ENCODE data around the gene PTGER1.

The PTGER1 gene

DNA sequence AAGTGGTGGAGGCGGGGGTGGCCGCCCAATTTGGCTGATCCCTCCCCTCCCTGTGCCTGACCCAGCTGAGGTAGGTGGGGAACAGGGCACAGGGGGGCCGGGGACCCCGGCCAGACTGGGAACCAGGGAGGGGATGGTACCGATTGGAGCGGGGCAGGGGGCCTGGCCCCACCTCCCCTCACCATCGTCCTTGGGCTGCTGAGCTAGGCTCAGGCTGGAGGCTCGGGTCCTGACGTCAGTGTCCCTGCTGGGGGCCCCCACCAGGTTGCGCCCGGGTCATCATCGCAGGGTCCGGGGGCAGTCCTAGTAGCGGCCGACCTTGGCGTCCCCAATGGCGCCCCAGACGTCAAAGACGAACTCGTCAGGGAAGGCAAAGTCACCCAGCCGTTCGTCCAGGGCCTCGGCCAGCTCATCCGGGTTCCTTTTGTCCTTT lies 3.0 kb upstream of the PTGER1 start:
- TF ChIP-seq CTCF (IDR thresholded peaks at IDR 0.05; ENCODE audit: low read depth, low read length): no peak

DNA sequence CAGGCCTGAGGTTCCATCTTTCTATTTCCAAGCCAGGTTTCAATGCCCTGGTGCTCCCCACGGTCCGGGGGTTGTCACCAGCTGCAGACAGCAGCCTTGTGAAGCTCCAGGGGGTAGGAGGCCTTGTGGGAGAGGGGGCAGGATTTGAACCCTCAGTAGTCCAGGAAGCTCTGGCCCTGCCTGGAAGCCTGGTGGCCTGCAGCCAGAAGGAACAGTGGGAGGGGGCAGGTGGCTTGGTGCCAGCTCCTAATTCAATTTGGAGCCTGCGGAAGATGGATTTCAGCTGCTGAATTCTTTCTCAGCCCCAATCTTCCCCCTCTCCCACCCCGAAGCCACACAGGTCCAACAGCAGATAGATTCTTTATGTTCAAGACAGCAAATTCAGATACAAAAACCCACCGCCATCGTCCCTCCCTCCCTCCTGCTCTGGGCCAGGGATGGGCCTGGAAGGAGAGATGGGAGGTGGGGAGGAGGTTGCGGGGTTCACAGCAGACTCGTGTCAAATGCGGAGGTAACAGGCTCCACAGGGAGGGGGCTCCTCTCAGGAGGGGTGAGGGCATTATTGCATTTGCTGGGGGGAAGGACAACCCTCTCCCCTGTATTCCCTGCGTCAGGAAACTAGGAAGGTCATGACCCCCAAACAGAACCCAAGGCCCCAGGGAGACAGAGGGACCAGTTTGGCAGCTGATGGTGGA lies 2.4 kb upstream of the PTGER1 start:
- no peak for TF ChIP-seq CTCF (IDR thresholded peaks at IDR 0.05; ENCODE audit: low read depth, low read length)
- no peak for DNase-seq (ENCODE audit: extremely low read depth, low read depth)

More for the DNA sequence above, 3.0 kb upstream of the PTGER1 start:
- no peak for DNase-seq (ENCODE audit: extremely low read depth, low read depth)

GRCh38 chr19:14476673-14477401 lies 1.7 kb upstream of the PTGER1 start:
- no peak for TF ChIP-seq CTCF (IDR thresholded peaks at IDR 0.05; ENCODE audit: low read depth, low read length)

GRCh38 chr19:14476327-14476672 lies 1.1 kb upstream of the PTGER1 start:
- no peak for TF ChIP-seq CTCF (IDR thresholded peaks at IDR 0.05; ENCODE audit: low read depth, low read length)

More at GRCh38 chr19:14476673-14477401, 1.7 kb upstream of the PTGER1 start:
- no peak for DNase-seq (ENCODE audit: extremely low read depth, low read depth)

GRCh38 chr19:14474827-14475226 lies 327 bp downstream of the PTGER1 start:
- DNase-seq (ENCODE audit: extremely low read depth, low read depth): no peak
- no peak for TF ChIP-seq CTCF (IDR thresholded peaks at IDR 0.05; ENCODE audit: low read depth, low read length)

More at GRCh38 chr19:14476327-14476672, 1.1 kb upstream of the PTGER1 start:
- no peak for DNase-seq (ENCODE audit: extremely low read depth, low read depth)

- TF ChIP-seq CTCF (IDR thresholded peaks at IDR 0.05; ENCODE audit: low read depth, low read length): no peak
- DNase-seq (ENCODE audit: extremely low read depth, low read depth): no peak
Measured at GRCh38 chr19:14473978-14474578, 1.1 kb downstream of the PTGER1 start.
